Suprapubic skin (tissue), 4 donors: ENCODE measurements around the gene TMEM184B. TPM values are rescaled to one million over a fixed set of nuclear protein-coding genes. Genes with fewer than 3 reads are reported as not detected.

Source experiments
- DNase-seq, 2 donors: peaks; one replicate each; pipeline ENCODE4 v3.0.0-alpha.2; 2019; ENCODE audit warnings: low spot score in 2 of 2
- H3K27ac ChIP-seq: fragments of 200-600 bp; sonication (generic); one replicate; pipeline ENCODE4 v1.5.1; 2019
- H3K27me3 ChIP-seq: fragments of 200-600 bp; sonication (generic); one replicate; pipeline ENCODE4 v1.5.1; 2019
- H3K36me3 ChIP-seq: fragments of 200-600 bp; sonication (generic); one replicate; pipeline ENCODE4 v1.5.1; 2019
- H3K4me1 ChIP-seq: fragments of 200-600 bp; sonication (generic); one replicate; pipeline ENCODE4 v1.5.1; 2019
- H3K4me3 ChIP-seq: fragments of 200-600 bp; sonication (generic); one replicate; pipeline ENCODE4 v1.5.1; 2019; ENCODE audit warnings: mild to moderate bottlenecking
- H3K9me3 ChIP-seq: fragments of 200-600 bp; sonication (generic); one replicate; pipeline ENCODE4 v1.5.1; 2019
- EP300 ChIP-seq: sonication (generic); formaldehyde crosslinking; IDR thresholded peaks from one replicate; pipeline ENCODE4 v1.6.1; 2017; ENCODE audit warnings: antibody characterized with exemption
- POLR2A ChIP-seq, 2 donors: fragments of 450-650 bp; IDR thresholded peaks; one replicate each; pipeline ENCODE4 v1.6.1; 2017; ENCODE audit warnings: antibody characterized with exemption in 2 of 2, mild to moderate bottlenecking in 2 of 2, moderate library complexity in 2 of 2
- POLR2AphosphoS5 ChIP-seq, 3 donors: sonication (generic); formaldehyde crosslinking; IDR thresholded peaks; one replicate each; pipeline ENCODE4 v1.6.1; 2017; ENCODE audit warnings: antibody characterized with exemption in 3 of 3
- WGBS: methylation state at CpG from one replicate; pipeline ENCODE4 v1.1.5; 2018; 5-methylcytosine and 5-hydroxymethylcytosine counted together
- total RNA-seq, 4 donors: library from RNA; depleted of rRNA; stranded (reverse); fragments of >200 nt; gene quantifications; one replicate each; pipeline ENCODE4 v1.1.0, GENCODE V29; 2016
- TF ChIP-seq, protein P1 (sequence below), 2 donors: fragments of 200-600 bp in 1 of 2; fragments of 450-650 bp in 1 of 2; sonication (generic) in 1 of 2; IDR thresholded peaks; one replicate each; pipeline ENCODE4 v1.5.1; 2016 to 2019; ENCODE audit warnings: antibody characterized with exemption in 2 of 2, mild to moderate bottlenecking in 1 of 2, moderate library complexity in 1 of 2

TMEM184B gene
- total RNA-seq, 4 donors from 2014 or later = 41.5 to 54.9 (median 46.0) TPM

DNA sequence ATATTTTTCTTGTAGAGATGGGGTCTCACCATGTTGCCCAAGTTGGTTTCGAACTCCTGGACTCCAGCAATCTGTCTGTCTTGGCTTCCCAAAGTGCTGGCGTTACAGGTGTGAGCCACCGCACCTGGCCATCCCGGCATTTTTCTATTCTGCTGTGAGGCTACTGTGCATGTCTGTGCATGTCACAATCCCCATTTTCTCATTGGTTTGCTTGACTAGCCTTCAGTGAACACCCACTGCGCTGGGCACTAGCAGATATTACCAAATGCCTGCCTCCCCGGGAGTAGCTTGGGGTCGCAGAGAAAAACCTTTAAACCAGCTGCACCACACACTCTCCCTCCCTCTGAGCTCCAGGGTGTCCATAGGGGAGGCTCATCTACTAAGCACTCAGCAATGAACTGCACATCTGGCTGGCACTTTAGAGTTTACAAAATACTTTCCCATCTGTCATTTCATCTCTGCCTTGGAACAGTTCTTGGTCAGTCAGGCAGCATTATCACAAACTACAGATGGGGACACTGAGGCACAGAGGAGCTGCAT lies 39.5 kb upstream of the TMEM184B start:
- H3K27me3 ChIP-seq = no peaks in the 10 kb centered on the region
- H3K4me3 ChIP-seq = peak overlapping the region; percentile 90
- H3K27ac ChIP-seq = peak overlapping the region; percentile 99
- peaks cover 84% of the 10 kb centered on the region for H3K4me1 ChIP-seq
- H3K36me3 ChIP-seq = peaks cover 18% of the 10 kb centered on the region
- no peak for DNase-seq
- no peak for TF ChIP-seq POLR2A (IDR thresholded peaks at IDR 0.05)
- no peak for TF ChIP-seq POLR2AphosphoS5 (IDR thresholded peaks at IDR 0.05)
- TF ChIP-seq, protein P1, sequence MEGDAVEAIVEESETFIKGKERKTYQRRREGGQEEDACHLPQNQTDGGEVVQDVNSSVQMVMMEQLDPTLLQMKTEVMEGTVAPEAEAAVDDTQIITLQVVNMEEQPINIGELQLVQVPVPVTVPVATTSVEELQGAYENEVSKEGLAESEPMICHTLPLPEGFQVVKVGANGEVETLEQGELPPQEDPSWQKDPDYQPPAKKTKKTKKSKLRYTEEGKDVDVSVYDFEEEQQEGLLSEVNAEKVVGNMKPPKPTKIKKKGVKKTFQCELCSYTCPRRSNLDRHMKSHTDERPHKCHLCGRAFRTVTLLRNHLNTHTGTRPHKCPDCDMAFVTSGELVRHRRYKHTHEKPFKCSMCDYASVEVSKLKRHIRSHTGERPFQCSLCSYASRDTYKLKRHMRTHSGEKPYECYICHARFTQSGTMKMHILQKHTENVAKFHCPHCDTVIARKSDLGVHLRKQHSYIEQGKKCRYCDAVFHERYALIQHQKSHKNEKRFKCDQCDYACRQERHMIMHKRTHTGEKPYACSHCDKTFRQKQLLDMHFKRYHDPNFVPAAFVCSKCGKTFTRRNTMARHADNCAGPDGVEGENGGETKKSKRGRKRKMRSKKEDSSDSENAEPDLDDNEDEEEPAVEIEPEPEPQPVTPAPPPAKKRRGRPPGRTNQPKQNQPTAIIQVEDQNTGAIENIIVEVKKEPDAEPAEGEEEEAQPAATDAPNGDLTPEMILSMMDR (IDR thresholded peaks at IDR 0.05) = no peak
- TF ChIP-seq EP300 = no peak
- no peaks in the 10 kb centered on the region for H3K9me3 ChIP-seq
- WGBS = 80% methylated on average over 7 of the region's 7 CpGs

DNA sequence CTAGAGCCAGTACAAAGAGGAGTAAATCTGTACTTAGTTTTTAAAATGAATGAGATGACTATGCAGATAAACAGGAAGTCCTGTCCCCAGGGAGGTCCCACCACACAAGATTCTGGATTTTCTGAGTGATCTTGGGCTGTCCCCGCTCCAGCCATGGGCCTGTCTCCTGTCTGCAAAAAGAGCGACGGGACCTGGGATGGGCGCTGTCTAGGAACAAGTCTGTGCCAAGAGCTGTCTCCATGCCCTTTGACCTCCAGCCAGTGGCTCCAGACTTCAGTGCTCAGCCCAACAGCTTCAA lies 38.5 kb upstream of the TMEM184B start:
- H3K4me3 ChIP-seq = no peak overlapping the region
- DNase-seq = no peak
- no peak for TF ChIP-seq POLR2A (IDR thresholded peaks at IDR 0.05)
- TF ChIP-seq, protein P1 (IDR thresholded peaks at IDR 0.05) = no peak
- TF ChIP-seq EP300 = no peak
- no peak for TF ChIP-seq POLR2AphosphoS5 (IDR thresholded peaks at IDR 0.05)
- H3K36me3 ChIP-seq = peaks cover 20% of the 10 kb centered on the region
- 65% methylated on average over 4 of the region's 4 CpGs for WGBS
- peak overlapping the region; percentile 53 for H3K27ac ChIP-seq
- no peaks in the 10 kb centered on the region for H3K27me3 ChIP-seq
- no peaks in the 10 kb centered on the region for H3K9me3 ChIP-seq
- H3K4me1 ChIP-seq = peaks cover 93% of the 10 kb centered on the region

DNA sequence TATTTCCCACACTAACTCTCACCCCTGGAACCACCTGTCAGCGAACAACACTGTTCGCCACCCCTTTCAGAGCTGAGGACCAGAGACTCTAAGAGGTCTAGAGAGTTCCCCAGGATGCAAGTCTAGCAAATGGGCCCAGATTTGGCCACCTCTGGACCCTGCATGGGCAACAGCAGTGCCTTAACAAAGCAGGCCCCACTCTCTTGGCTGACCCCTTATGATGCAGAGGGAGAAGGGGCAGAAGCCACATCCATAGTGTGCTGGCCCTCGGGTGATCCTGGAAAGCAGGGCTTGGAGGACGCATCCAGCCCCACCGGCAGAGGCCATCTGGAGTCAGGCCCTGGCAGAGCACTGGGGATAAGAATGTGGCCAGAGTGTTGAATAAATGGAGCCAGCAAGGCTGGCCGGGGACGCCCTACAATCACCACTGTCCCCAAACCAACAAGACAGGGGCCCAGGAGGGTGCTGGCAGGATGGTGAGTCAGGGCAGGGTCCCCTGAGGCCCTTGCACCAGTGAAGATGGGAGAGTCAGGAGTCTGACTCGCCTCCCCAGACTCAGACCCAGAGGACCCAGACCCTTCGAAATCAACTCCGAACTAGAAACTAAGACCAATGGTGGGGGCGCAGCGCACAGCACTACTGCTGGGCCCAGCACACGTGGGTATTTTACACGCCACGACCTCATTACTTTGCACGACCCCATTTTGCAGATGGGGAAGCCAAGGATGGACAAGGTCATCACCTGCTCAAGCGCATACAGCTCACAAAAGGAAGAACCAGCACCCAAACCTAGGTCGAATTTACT lies 37.9 kb upstream of the TMEM184B start:
- H3K4me1 ChIP-seq = peaks cover 93% of the 10 kb centered on the region
- DNase-seq = no peak
- H3K27ac ChIP-seq = peak overlapping the region; percentile 53
- H3K27me3 ChIP-seq = no peaks in the 10 kb centered on the region
- H3K36me3 ChIP-seq = peaks cover 20% of the 10 kb centered on the region
- H3K4me3 ChIP-seq = no peak overlapping the region
- no peaks in the 10 kb centered on the region for H3K9me3 ChIP-seq
- TF ChIP-seq, protein P1 (IDR thresholded peaks at IDR 0.05) = no peak
- TF ChIP-seq EP300 = no peak
- no peak for TF ChIP-seq POLR2A (IDR thresholded peaks at IDR 0.05)
- TF ChIP-seq POLR2AphosphoS5 (IDR thresholded peaks at IDR 0.05) = no peak
- WGBS = 62% methylated on average over 14 of the region's 18 CpGs

DNA sequence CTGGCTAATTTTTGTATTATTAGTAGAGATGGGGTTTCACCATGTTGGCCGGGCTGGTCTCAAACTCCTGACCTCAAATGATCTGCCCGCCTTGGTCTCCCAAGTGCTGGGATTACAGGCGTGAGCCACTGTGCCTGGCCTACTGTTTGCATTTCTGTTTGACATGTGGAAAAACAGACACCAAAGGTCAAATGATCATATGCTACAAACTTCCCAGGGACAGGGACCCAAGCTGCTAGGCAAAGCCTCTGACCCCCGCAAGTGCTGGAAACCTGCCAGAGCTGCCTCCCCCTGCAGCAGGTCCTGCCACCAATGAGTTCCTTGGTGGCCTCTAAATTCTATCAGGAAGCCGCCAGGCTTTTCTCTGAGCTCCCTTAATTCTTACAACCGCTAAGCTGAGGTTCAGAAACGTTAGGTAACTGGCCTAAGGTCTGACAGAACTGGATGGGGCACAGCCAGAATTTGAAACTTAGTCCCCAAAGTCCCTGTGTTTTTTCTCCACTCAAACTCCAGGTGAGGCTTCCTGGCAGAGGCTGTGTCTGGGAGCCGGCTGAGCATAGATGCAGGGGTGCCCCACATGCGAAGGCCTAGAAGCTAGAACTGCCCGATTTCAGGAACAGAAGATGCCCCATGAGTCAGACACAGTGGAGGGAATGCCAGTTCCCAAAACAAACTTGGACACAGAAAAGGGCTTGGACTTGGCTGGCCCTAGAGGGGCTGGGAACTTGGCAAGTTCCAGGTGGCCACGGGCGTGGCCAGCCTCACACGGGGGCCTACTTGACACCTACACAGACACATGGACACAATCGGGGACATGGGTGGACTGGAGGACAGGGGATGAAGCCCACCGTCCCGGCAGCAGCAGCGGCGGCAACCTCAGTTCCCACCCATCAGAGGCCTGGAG lies 37.1 kb upstream of the TMEM184B start:
- TF ChIP-seq, protein P1 (IDR thresholded peaks at IDR 0.05) = no peak
- Histone ChIP-seq H3K4me3 (no peak overlapping the region), H3K36me3 (peaks cover 20% of the 10 kb centered on the region), H3K27ac (peak overlapping the region; percentile 53), H3K4me1 (peaks cover 93% of the 10 kb centered on the region), H3K9me3 (no peaks in the 10 kb centered on the region), H3K27me3 (no peaks in the 10 kb centered on the region)
- 45% methylated on average over 13 of the region's 18 CpGs for WGBS
- no peak for DNase-seq
